Measurements from ENCODE around the gene HCAR1.
"Not testable (repeated sequence)": the region's sequence is repeated elsewhere in the genome, so short reads cannot be mapped to it uniquely, and the experiment has no call there.

HCAR1 gene

GRCh38 chr12:122709287-122709686, 21.4 kb downstream of the HCAR1 start:
- not testable (repeated sequence) for H3K27ac ChIP-seq

GRCh38 chr12:122703841-122704240, 26.8 kb downstream of the HCAR1 start:
- H3K36me3 ChIP-seq (ENCODE audit: insufficient read depth); H3K4me1 ChIP-seq (ENCODE audit: low read depth, poor library complexity, severe bottlenecking); H3K79me2 ChIP-seq (ENCODE audit: insufficient read depth, low read depth); H3K4me3 ChIP-seq (IDR thresholded peaks at IDR 0.05; ENCODE audit: insufficient read depth, low read depth, low read length); H4K20me1 ChIP-seq (ENCODE audit: insufficient read depth); H2AFZ ChIP-seq (ENCODE audit: low read depth); H3K4me2 ChIP-seq; H3K27ac ChIP-seq; H3K27me3 ChIP-seq (ENCODE audit: insufficient read depth, low read depth); H3K9ac ChIP-seq: not testable (repeated sequence)

More at GRCh38 chr12:122709287-122709686, 21.4 kb downstream of the HCAR1 start:
- not testable (repeated sequence) for H3K79me2 ChIP-seq (ENCODE audit: insufficient read depth, low read depth); H3K9ac ChIP-seq; H3K4me2 ChIP-seq; H2AFZ ChIP-seq (ENCODE audit: low read depth); H3K4me3 ChIP-seq (IDR thresholded peaks at IDR 0.05; ENCODE audit: insufficient read depth, low read depth, low read length); H3K36me3 ChIP-seq (ENCODE audit: insufficient read depth); H4K20me1 ChIP-seq (ENCODE audit: insufficient read depth); H3K4me1 ChIP-seq (ENCODE audit: low read depth, poor library complexity, severe bottlenecking); H3K27me3 ChIP-seq (ENCODE audit: insufficient read depth, low read depth)

GRCh38 chr12:122702890-122703611, 27.6 kb downstream of the HCAR1 start, which contains the start of gene HCAR2:
TSS of gene HCAR2 (minus strand) at chr12:122703357. CDS start at chr12:122703283, 74 bp downstream.
- not testable (repeated sequence) for H4K20me1 ChIP-seq (ENCODE audit: insufficient read depth); H3K4me3 ChIP-seq (IDR thresholded peaks at IDR 0.05; ENCODE audit: insufficient read depth, low read depth, low read length); H3K36me3 ChIP-seq (ENCODE audit: insufficient read depth); H3K9ac ChIP-seq; H3K4me1 ChIP-seq (ENCODE audit: low read depth, poor library complexity, severe bottlenecking); H3K27me3 ChIP-seq (ENCODE audit: insufficient read depth, low read depth); H2AFZ ChIP-seq (ENCODE audit: low read depth); H3K27ac ChIP-seq; H3K79me2 ChIP-seq (ENCODE audit: insufficient read depth, low read depth); H3K4me2 ChIP-seq

GRCh38 chr12:122701481-122701880, 29.2 kb downstream of the HCAR1 start:
- not testable (repeated sequence) for H3K36me3 ChIP-seq (ENCODE audit: insufficient read depth); H2AFZ ChIP-seq (ENCODE audit: low read depth); H3K4me1 ChIP-seq (ENCODE audit: low read depth, poor library complexity, severe bottlenecking); H3K9ac ChIP-seq; H3K27me3 ChIP-seq (ENCODE audit: insufficient read depth, low read depth); H3K79me2 ChIP-seq (ENCODE audit: insufficient read depth, low read depth); H3K4me2 ChIP-seq; H4K20me1 ChIP-seq (ENCODE audit: insufficient read depth); H3K4me3 ChIP-seq (IDR thresholded peaks at IDR 0.05; ENCODE audit: insufficient read depth, low read depth, low read length); H3K27ac ChIP-seq

GRCh38 chr12:122700038-122700710, 30.5 kb downstream of the HCAR1 start:
- not testable (repeated sequence) for H3K4me3 ChIP-seq (IDR thresholded peaks at IDR 0.05; ENCODE audit: insufficient read depth, low read depth, low read length); H3K4me1 ChIP-seq (ENCODE audit: low read depth, poor library complexity, severe bottlenecking); H3K36me3 ChIP-seq (ENCODE audit: insufficient read depth); H4K20me1 ChIP-seq (ENCODE audit: insufficient read depth); H3K27me3 ChIP-seq (ENCODE audit: insufficient read depth, low read depth); H3K27ac ChIP-seq; H3K4me2 ChIP-seq; H2AFZ ChIP-seq (ENCODE audit: low read depth); H3K9ac ChIP-seq; H3K79me2 ChIP-seq (ENCODE audit: insufficient read depth, low read depth)

- H3K4me1 ChIP-seq (ENCODE audit: low read depth, poor library complexity, severe bottlenecking); H3K4me2 ChIP-seq; H3K27ac ChIP-seq: not testable (repeated sequence)
These were observed 33.7 kb downstream of the HCAR1 start for GRCh38 chr12:122696922-122697321.

GRCh38 chr12:122691566-122691965, 39.1 kb downstream of the HCAR1 start:
- TF ChIP-seq CTCF (conservative IDR thresholded peaks at IDR 0.05; ENCODE audit: low read depth, low read length), result no peak
- no peaks in the 10 kb centered on the region for H3K79me2 ChIP-seq (ENCODE audit: insufficient read depth, low read depth)
- no peaks in the 10 kb centered on the region for H3K27me3 ChIP-seq (ENCODE audit: insufficient read depth, low read depth)
- H3K36me3 ChIP-seq (ENCODE audit: insufficient read depth), result no peaks in the 10 kb centered on the region
- no peaks in the 10 kb centered on the region for H4K20me1 ChIP-seq (ENCODE audit: insufficient read depth)
- H3K4me3 ChIP-seq (IDR thresholded peaks at IDR 0.05; ENCODE audit: insufficient read depth, low read depth, low read length), result no peak overlapping the region
- no peaks in the 10 kb centered on the region for H3K4me1 ChIP-seq (ENCODE audit: low read depth, poor library complexity, severe bottlenecking)
- no peak overlapping the region for H3K27ac ChIP-seq
- H3K9ac ChIP-seq, result no peak overlapping the region
- no peak overlapping the region for H3K4me2 ChIP-seq
- no peak overlapping the region for H2AFZ ChIP-seq (ENCODE audit: low read depth)

More at GRCh38 chr12:122696922-122697321, 33.7 kb downstream of the HCAR1 start:
- H3K79me2 ChIP-seq (ENCODE audit: insufficient read depth, low read depth); H4K20me1 ChIP-seq (ENCODE audit: insufficient read depth); H3K9ac ChIP-seq; H3K36me3 ChIP-seq (ENCODE audit: insufficient read depth); H3K27me3 ChIP-seq (ENCODE audit: insufficient read depth, low read depth); H3K4me3 ChIP-seq (IDR thresholded peaks at IDR 0.05; ENCODE audit: insufficient read depth, low read depth, low read length); H2AFZ ChIP-seq (ENCODE audit: low read depth): not testable (repeated sequence)
